Measurements from ENCODE around the gene KRT2. TPM values are rescaled to one million over a fixed set of nuclear protein-coding genes. Genes with fewer than 3 reads are reported as not detected.

KRT2 gene
- total and polyA plus RNA-seq, 12 donors: 0.16 TPM; not detected in 11

GRCh38 chr12:52684431-52684830 lies 32.4 kb upstream of the KRT2 start:
- DNase-seq: no peak
- peaks cover 23% of the 10 kb centered on the region for H3K27me3 ChIP-seq

GRCh38 chr12:52683575-52684300 lies 31.7 kb upstream of the KRT2 start:
- Histone ChIP-seq H3K27me3 (peaks cover 20% of the 10 kb centered on the region), H3K4me1 (replicated peaks in 1 of 2) (no peaks in the 10 kb centered on the region), H3K9me3 (replicated peaks in 1 of 3) (no peaks in the 10 kb centered on the region), H3K4me3 (no peak overlapping the region), H3K36me3 (replicated peaks in 1 of 2) (no peaks in the 10 kb centered on the region), H3K27ac (no peak overlapping the region)
- WGBS, 4 donors: 82 to 92% (median 86%) methylated on average over 12 of the region's 12 CpGs
- no peak for DNase-seq
- TF ChIP-seq CTCF (IDR thresholded peaks at IDR 0.05): no peak
- TF ChIP-seq POLR2A (IDR thresholded peaks at IDR 0.05): no peak
- intact Hi-C loops (cut with DNase I): no loop called here

More at GRCh38 chr12:52684431-52684830, 32.4 kb upstream of the KRT2 start:
- WGBS, 4 donors: 47 to 90% (median 89%) methylated on average over 2 of the region's 2 CpGs
- H3K4me3 ChIP-seq: no peak overlapping the region
- H3K27ac ChIP-seq: no peak overlapping the region
- no peaks in the 10 kb centered on the region for H3K4me1 ChIP-seq (replicated peaks in 1 of 2)
- H3K36me3 ChIP-seq (replicated peaks in 1 of 2): no peaks in the 10 kb centered on the region
- TF ChIP-seq POLR2A (IDR thresholded peaks at IDR 0.05) (no peak), CTCF (IDR thresholded peaks at IDR 0.05) (no peak)
- no peaks in the 10 kb centered on the region for H3K9me3 ChIP-seq (replicated peaks in 1 of 3)
- intact Hi-C loops (cut with DNase I): no loop called here

- no peak for TF ChIP-seq CTCF (IDR thresholded peaks at IDR 0.05)
- Histone ChIP-seq H3K36me3 (replicated peaks in 1 of 2) (no peaks in the 10 kb centered on the region), H3K27me3 (peaks cover 18% of the 10 kb centered on the region), H3K4me1 (replicated peaks in 1 of 2) (no peaks in the 10 kb centered on the region), H3K9me3 (replicated peaks in 1 of 3) (no peaks in the 10 kb centered on the region), H3K4me3 (no peak overlapping the region), H3K27ac (no peak overlapping the region)
- intact Hi-C loops (cut with DNase I): no loop called here
- 65 to 77% (median 76%) methylated on average over 4 of the region's 4 CpGs for WGBS, 4 donors
- DNase-seq: no peak
Measured at GRCh38 chr12:52682938-52683574, 31.0 kb upstream of the KRT2 start.

GRCh38 chr12:52682381-52682660 lies 30.3 kb upstream of the KRT2 start:
- Histone ChIP-seq H3K36me3 (replicated peaks in 1 of 2) (no peaks in the 10 kb centered on the region), H3K4me1 (replicated peaks in 1 of 2) (no peaks in the 10 kb centered on the region), H3K4me3 (no peak overlapping the region), H3K27me3 (peaks cover 15% of the 10 kb centered on the region), H3K27ac (no peak overlapping the region), H3K9me3 (replicated peaks in 1 of 3) (no peaks in the 10 kb centered on the region)
- 76 to 80% (median 79%) methylated on average over 2 of the region's 2 CpGs for WGBS, 4 donors
- no peak for DNase-seq
- intact Hi-C loops (cut with DNase I): no loop called here
- TF ChIP-seq CTCF (IDR thresholded peaks at IDR 0.05) (no peak), POLR2A (IDR thresholded peaks at IDR 0.05) (no peak)

All from adrenal gland (tissue), 12 donors.